ENCODE results near the gene CSNK1G3.

GRCh38 chr5:123537256-123537655, 25.3 kb downstream of the CSNK1G3 start:
- TF ChIP-seq CTCF (conservative IDR thresholded peaks at IDR 0.05; ENCODE audit: low read length), result no peak
- TF ChIP-seq EZH2phosphoT487 (IDR thresholded peaks at IDR 0.05; ENCODE audit: borderline replicate concordance, low read depth, low read length), result no peak

All from OCI-LY7 (cell line).